Heart left ventricle (tissue), 11 donors: Measurements from ENCODE around the gene OR6B1. TPM values are rescaled to one million over a fixed set of nuclear protein-coding genes. Genes with fewer than 3 reads are reported as not detected.

Experiments
- polyA plus RNA-seq, 2 donors: library from polyadenylated mRNA; stranded (reverse); fragments of 200-250 nt; gene quantifications; one replicate each; pipeline ENCODE4 v1.2.3, GENCODE V29; 2013
- total RNA-seq, 9 donors: library from RNA; depleted of rRNA in 2 of 9; stranded (reverse); fragments of >200 nt in 2 of 9; fragmentation: NEBNext Ultra II Directional in 3 of 9; extraction: Animal tissue kit (Norgen Biotek cat#: 25700) in 3 of 9; gene quantifications; one replicate each; pipeline versions ENCODE4 v1.1.0 to v1.2.4, GENCODE V29; 2016 to 2023
- donor health status: ischemic (EF 13 %, LVEDD 7.1; RV severe dilation, severe dysfunction).
- donor health status: healthy with polysubstance abuse.
- donor health status: DM: no; HTN: yes; CAD: no.
- donor health status: DM: no; HTN: no; CAD: no.
- donor health status: ischemic (EF 25% LVEDD 5.7; RV mildly dilated, moderate dysfunction).
- donor health status: healthy.
- donor health status: DM: yes; HTN: yes; CAD: no.
- donor health status: PGD.
- donor health status: nonischemic (EF 23%, LVEDD 6.1; RV moderate dilation, normal function).

OR6B1 gene
- total and polyA plus RNA-seq, 11 donors, result not detected

Other genes with a start within 250 kb of the OR6B1 start
- gene CTAGE6, start 242.6 kb upstream of the OR6B1 start, total RNA-seq, result not detected
- not detected for gene CTAGE6, start 242.6 kb upstream of the OR6B1 start, polyA plus RNA-seq
- gene TCAF1, start 98.1 kb upstream of the OR6B1 start, total RNA-seq, result 10 to 100 TPM; 31.4 to 71.1 (median 58.0) TPM
- 10 to 100 TPM; 16.9 to 17.6 TPM for gene TCAF1, start 98.1 kb upstream of the OR6B1 start, polyA plus RNA-seq
- gene OR2F2, start 65.1 kb upstream of the OR6B1 start, total RNA-seq, result not detected
- gene OR2F2, start 65.1 kb upstream of the OR6B1 start, polyA plus RNA-seq, result not detected
- not detected for gene OR2F1, start 45.5 kb upstream of the OR6B1 start, total RNA-seq
- gene OR2F1, start 45.5 kb upstream of the OR6B1 start, polyA plus RNA-seq, result not detected
- gene OR2A5, start 48.6 kb downstream of the OR6B1 start, total RNA-seq, result not detected
- gene OR2A5, start 48.6 kb downstream of the OR6B1 start, polyA plus RNA-seq, result not detected
- not detected for gene OR2A25, start 69.5 kb downstream of the OR6B1 start, total RNA-seq
- not detected for gene OR2A25, start 69.5 kb downstream of the OR6B1 start, polyA plus RNA-seq
- not detected for gene OR2A12, start 86.0 kb downstream of the OR6B1 start, total RNA-seq
- gene OR2A12, start 86.0 kb downstream of the OR6B1 start, polyA plus RNA-seq, result not detected
- not detected for gene OR2A2, start 109.3 kb downstream of the OR6B1 start, total RNA-seq
- gene OR2A2, start 109.3 kb downstream of the OR6B1 start, polyA plus RNA-seq, result not detected
- gene OR2A14, start 122.9 kb downstream of the OR6B1 start, total RNA-seq, result not detected
- gene OR2A14, start 122.9 kb downstream of the OR6B1 start, polyA plus RNA-seq, result not detected
- gene CTAGE4, start 183.1 kb downstream of the OR6B1 start, total RNA-seq, result 1 to 10 TPM in 2 of 9 donors, under 1 TPM in 3, not detected in 4; 0.08 to 2.6 (median 0.25) TPM
- gene CTAGE4, start 183.1 kb downstream of the OR6B1 start, polyA plus RNA-seq, result under 1 TPM; 0.03 to 0.27 TPM
- 1 to 10 TPM in 3 of 9 donors, under 1 TPM in 4, not detected in 2; 0.27 to 4.2 (median 0.60) TPM for gene ARHGEF35, start 195.5 kb downstream of the OR6B1 start, total RNA-seq
- gene ARHGEF35, start 195.5 kb downstream of the OR6B1 start, polyA plus RNA-seq, result under 1 TPM; 0.47 to 0.95 TPM
- gene OR2A42, start 239.3 kb downstream of the OR6B1 start, total RNA-seq, result not detected
- gene OR2A42, start 239.3 kb downstream of the OR6B1 start, polyA plus RNA-seq, result not detected